Measurements from ENCODE around the gene PTGIS. TPM values are rescaled to one million over a fixed set of nuclear protein-coding genes. Genes with fewer than 3 reads are reported as not detected.

Gene PTGIS
- total and polyA plus RNA-seq, 12 donors = 6.5 to 66.8 (median 20.2) TPM

DNA sequence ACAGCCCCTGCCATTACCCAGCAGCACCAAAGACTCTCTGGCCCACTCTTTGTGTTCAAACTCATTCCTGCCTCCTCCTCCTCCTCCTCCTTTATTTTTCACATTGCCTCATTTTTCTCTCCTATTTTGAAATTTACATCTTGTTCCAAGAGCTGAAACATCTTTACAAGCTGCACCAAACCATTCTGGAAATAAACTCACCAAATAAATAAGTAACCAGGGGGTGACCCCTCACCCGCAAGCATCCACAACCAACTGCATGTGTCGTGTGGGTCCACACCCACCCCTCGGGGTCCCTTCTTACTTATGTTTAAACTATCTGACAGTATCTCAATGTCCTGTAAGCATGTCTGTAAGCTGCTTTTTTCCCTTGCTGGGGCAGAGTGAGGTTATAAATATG lies 86.8 kb downstream of the PTGIS start:
- Histone ChIP-seq H3K9me3 (no peaks in the 10 kb centered on the region), H3K4me1 (peaks cover 3 to 25% (median 14%) of the 10 kb centered on the region in 9 donors), H3K4me3 (no peak overlapping the region), H3K27ac (no peak overlapping the region), H3K27me3 (peaks cover 0 to 50% (median 17%) of the 10 kb centered on the region in 7 donors), H3K36me3 (no peaks in the 10 kb centered on the region)
- TF ChIP-seq, protein P1, sequence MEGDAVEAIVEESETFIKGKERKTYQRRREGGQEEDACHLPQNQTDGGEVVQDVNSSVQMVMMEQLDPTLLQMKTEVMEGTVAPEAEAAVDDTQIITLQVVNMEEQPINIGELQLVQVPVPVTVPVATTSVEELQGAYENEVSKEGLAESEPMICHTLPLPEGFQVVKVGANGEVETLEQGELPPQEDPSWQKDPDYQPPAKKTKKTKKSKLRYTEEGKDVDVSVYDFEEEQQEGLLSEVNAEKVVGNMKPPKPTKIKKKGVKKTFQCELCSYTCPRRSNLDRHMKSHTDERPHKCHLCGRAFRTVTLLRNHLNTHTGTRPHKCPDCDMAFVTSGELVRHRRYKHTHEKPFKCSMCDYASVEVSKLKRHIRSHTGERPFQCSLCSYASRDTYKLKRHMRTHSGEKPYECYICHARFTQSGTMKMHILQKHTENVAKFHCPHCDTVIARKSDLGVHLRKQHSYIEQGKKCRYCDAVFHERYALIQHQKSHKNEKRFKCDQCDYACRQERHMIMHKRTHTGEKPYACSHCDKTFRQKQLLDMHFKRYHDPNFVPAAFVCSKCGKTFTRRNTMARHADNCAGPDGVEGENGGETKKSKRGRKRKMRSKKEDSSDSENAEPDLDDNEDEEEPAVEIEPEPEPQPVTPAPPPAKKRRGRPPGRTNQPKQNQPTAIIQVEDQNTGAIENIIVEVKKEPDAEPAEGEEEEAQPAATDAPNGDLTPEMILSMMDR (IDR thresholded peaks at IDR 0.05) = no peak
- DNase-seq (no peak), ATAC-seq (no peak)
- 91% methylated on average over 3 of the region's 3 CpGs for WGBS, 2 donors
- intact Hi-C loops (cut with DNase I) = loop anchor here in 6 of 10 donors (5.0 to 10.0 kb wide), 5 partner anchors 34 to 144 kb away; no protein-coding TSS in a partner anchor

DNA sequence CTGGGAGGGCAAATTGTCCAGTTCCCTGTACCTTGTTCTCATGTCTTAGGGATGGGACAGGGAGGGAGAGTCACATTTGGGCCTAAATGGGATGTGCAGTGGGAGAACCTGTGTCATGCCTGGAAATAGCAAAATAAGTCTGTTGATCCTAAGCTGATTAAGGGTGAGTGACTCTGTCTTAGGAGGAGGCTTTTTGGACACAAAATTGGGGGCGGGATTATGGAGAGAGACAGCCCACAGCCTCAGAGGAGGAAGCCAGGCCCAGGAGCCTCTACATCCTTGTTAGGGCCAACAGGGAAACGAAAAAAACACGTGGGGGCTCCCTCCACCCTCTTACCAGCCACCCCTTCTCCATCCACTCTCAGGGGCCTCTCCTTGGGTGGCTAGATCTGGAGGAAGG lies 87.7 kb downstream of the PTGIS start:
- ATAC-seq (no peak), DNase-seq (no peak)
- Histone ChIP-seq H3K9me3 (no peaks in the 10 kb centered on the region), H3K27me3 (peaks cover 0 to 44% (median 9%) of the 10 kb centered on the region in 7 donors), H3K4me1 (peaks cover 3 to 25% (median 14%) of the 10 kb centered on the region in 9 donors), H3K36me3 (no peaks in the 10 kb centered on the region), H3K27ac (no peak overlapping the region), H3K4me3 (no peak overlapping the region)
- TF ChIP-seq, protein P1 (IDR thresholded peaks at IDR 0.05) = no peak
- 56 to 67% methylated on average over 3 of the region's 3 CpGs for WGBS, 2 donors
- intact Hi-C loops (cut with DNase I) = loop anchor here in 6 of 10 donors (5.0 to 10.0 kb wide), 5 partner anchors 33 to 143 kb away; no protein-coding TSS in a partner anchor

DNA sequence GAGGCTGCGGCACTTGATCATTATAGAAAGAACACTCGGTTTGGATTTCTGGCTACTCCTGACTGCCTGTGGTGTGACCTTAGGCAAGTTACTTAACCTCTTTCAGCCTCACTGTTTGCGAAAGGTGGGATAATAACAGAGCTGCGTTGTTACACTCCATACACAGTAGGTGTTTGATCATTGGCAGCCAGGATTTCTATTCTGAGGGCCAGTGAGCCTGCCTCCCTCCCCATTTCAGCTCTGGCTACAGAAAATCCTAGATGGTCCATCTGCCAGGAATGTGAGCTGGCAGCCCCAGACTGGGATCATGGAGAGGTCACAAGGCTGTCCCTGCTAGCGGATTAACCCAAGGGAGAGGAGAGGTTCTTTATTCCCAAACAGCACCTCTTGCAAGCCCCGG lies 88.2 kb downstream of the PTGIS start:
- no peak for ATAC-seq

GRCh38 chr20:49478754-49479689 lies 88.9 kb downstream of the PTGIS start:
- no peak overlapping the region for H3K4me3 ChIP-seq
- ATAC-seq = no peak
- no peak for DNase-seq
- peaks cover 3 to 18% (median 8%) of the 10 kb centered on the region in 9 donors for H3K4me1 ChIP-seq
- intact Hi-C loops (cut with DNase I) = no loop called here
- 80 to 83% methylated on average over 5 of the region's 5 CpGs for WGBS, 2 donors
- no peak overlapping the region for H3K27ac ChIP-seq
- H3K9me3 ChIP-seq = no peaks in the 10 kb centered on the region
- peaks cover 0 to 40% (median 3%) of the 10 kb centered on the region in 7 donors for H3K27me3 ChIP-seq
- no peaks in the 10 kb centered on the region for H3K36me3 ChIP-seq
- TF ChIP-seq, protein P1 (IDR thresholded peaks at IDR 0.05) = no peak

More for the DNA sequence above, 88.2 kb downstream of the PTGIS start:
- intact Hi-C loops (cut with DNase I) = loop anchor here in 6 of 10 donors (5.0 to 10.0 kb wide), 5 partner anchors 32 to 142 kb away; no protein-coding TSS in a partner anchor
- WGBS, 2 donors = 72 to 78% methylated on average over 6 of the region's 6 CpGs
- H3K9me3 ChIP-seq = no peaks in the 10 kb centered on the region
- TF ChIP-seq, protein P1 (IDR thresholded peaks at IDR 0.05) = no peak
- DNase-seq = no peak
- H3K27me3 ChIP-seq = peaks cover 0 to 44% (median 4%) of the 10 kb centered on the region in 7 donors
- no peak overlapping the region for H3K4me3 ChIP-seq
- H3K4me1 ChIP-seq = peaks cover 3 to 25% (median 14%) of the 10 kb centered on the region in 9 donors
- no peaks in the 10 kb centered on the region for H3K36me3 ChIP-seq
- H3K27ac ChIP-seq = no peak overlapping the region

All from heart right ventricle (tissue), 16 donors.